HepG2 (cell line): ENCODE results near the gene DNAJC5. TPM values are rescaled to one million over a fixed set of nuclear protein-coding genes. Genes with fewer than 3 reads are reported as not detected.

Source experiments
- ELF3 ChIP-seq: IDR thresholded peaks from 2 replicates; pipeline ENCODE4 v1.6.1; 2016; ENCODE audit warnings: missing genetic modification reagents, missing compliant biosample characterization
- ISL2 ChIP-seq: sonication (generic); formaldehyde crosslinking; IDR thresholded peaks from 2 replicates; pipeline ENCODE4 v1.5.0; 2020; ENCODE audit warnings: missing genetic modification reagents
- KDM4B ChIP-seq: sonication (generic); formaldehyde crosslinking; IDR thresholded peaks from 2 replicates; pipeline ENCODE4 v1.4.0; 2020; ENCODE audit warnings: missing genetic modification reagents
- KDM5B ChIP-seq: sonication (generic); formaldehyde crosslinking; IDR thresholded peaks from 2 replicates; pipeline ENCODE4 v1.4.0; 2020; ENCODE audit warnings: missing genetic modification reagents, mild to moderate bottlenecking, borderline replicate concordance
- NCOA2 ChIP-seq: sonication (generic); formaldehyde crosslinking; IDR thresholded peaks from 2 replicates; pipeline ENCODE4 v1.8.0; 2022; ENCODE audit warnings: inconsistent platforms
- PCBP2 ChIP-seq: fragments of 200-400 bp; formaldehyde crosslinking; optimal IDR thresholded peaks from 2 replicates; pipeline ENCODE3; 2018; ENCODE audit warnings: low read length, low read depth; ENCODE audit not compliant: poor library complexity, severe bottlenecking
- POLR2G ChIP-seq: fragments of 200-400 bp; formaldehyde crosslinking; IDR thresholded peaks from 2 replicates; pipeline ENCODE4 v1.6.1; 2018; ENCODE audit warnings: mild to moderate bottlenecking, low read depth, low read length, moderate library complexity
- PRMT3 ChIP-seq: sonication (generic); formaldehyde crosslinking; IDR thresholded peaks from 2 replicates; pipeline ENCODE4 v1.8.1; 2022; ENCODE audit warnings: low read depth, mild to moderate bottlenecking, moderate library complexity, missing genetic modification reagents, borderline replicate concordance
- RXRB ChIP-seq: IDR thresholded peaks from 2 replicates; pipeline ENCODE4 v1.6.1; 2016; ENCODE audit warnings: borderline replicate concordance, missing genetic modification reagents, missing compliant biosample characterization
- SIX1 ChIP-seq: sonication (generic); formaldehyde crosslinking; IDR thresholded peaks from 2 replicates; pipeline ENCODE4 v1.4.0; 2020; ENCODE audit warnings: missing genetic modification reagents, borderline replicate concordance
- SIX4 ChIP-seq: sonication (generic); formaldehyde crosslinking; IDR thresholded peaks from 2 replicates; pipeline ENCODE4 v1.4.0; 2020; ENCODE audit warnings: missing genetic modification reagents
- SNAPC5 ChIP-seq: sonication (generic); formaldehyde crosslinking; IDR thresholded peaks from 2 replicates; pipeline ENCODE4 v1.8.1; 2023; ENCODE audit warnings: mild to moderate bottlenecking, missing genetic modification reagents, borderline replicate concordance
- TBL1XR1 ChIP-seq: fragments of 150-350 bp; IDR thresholded peaks from 2 replicates; pipeline ENCODE4 v1.6.1; 2014; ENCODE audit warnings: borderline replicate concordance, low read length; ENCODE audit not compliant: partially characterized antibody
- TEAD2 ChIP-seq: sonication (generic); formaldehyde crosslinking; IDR thresholded peaks from 2 replicates; pipeline ENCODE4 v1.9.0; 2021; ENCODE audit warnings: missing genetic modification reagents
- TFDP2 ChIP-seq: sonication (generic); formaldehyde crosslinking; IDR thresholded peaks from 2 replicates; pipeline ENCODE4 v1.4.0; 2020; ENCODE audit warnings: missing genetic modification reagents
- TOPORS ChIP-seq: sonication (generic); formaldehyde crosslinking; IDR thresholded peaks from 2 replicates; pipeline ENCODE4 v1.8.0; 2023; ENCODE audit warnings: mild to moderate bottlenecking, missing genetic modification reagents
- TRIM22 ChIP-seq: fragments of 450-650 bp; IDR thresholded peaks from 2 replicates; pipeline ENCODE4 v1.6.1; 2017
- ZFP1 ChIP-seq: IDR thresholded peaks from 2 replicates; pipeline ENCODE4 v1.6.1; 2016
- ZFP82 ChIP-seq: sonication (generic); formaldehyde crosslinking; IDR thresholded peaks from 2 replicates; pipeline ENCODE4 v1.5.1; 2020; ENCODE audit warnings: mild to moderate bottlenecking, missing genetic modification reagents, borderline replicate concordance
- ZNF124 ChIP-seq: sonication (generic); formaldehyde crosslinking; IDR thresholded peaks from 2 replicates; pipeline ENCODE4 v1.4.0; 2020; ENCODE audit warnings: missing genetic modification reagents
- ZNF335 ChIP-seq: sonication (generic); formaldehyde crosslinking; IDR thresholded peaks from 2 replicates; pipeline ENCODE4 v1.4.0; 2020; ENCODE audit warnings: missing genetic modification reagents
- ZNF468 ChIP-seq: sonication (generic); formaldehyde crosslinking; IDR thresholded peaks from 2 replicates; pipeline ENCODE4 v1.8.0; 2022; ENCODE audit warnings: mild to moderate bottlenecking, moderate library complexity, missing genetic modification reagents
- ZNF652 ChIP-seq: IDR thresholded peaks from 2 replicates; pipeline ENCODE4 v1.6.1; 2016; ENCODE audit warnings: low read depth, borderline replicate concordance
- ZNF746 ChIP-seq: sonication (generic); formaldehyde crosslinking; IDR thresholded peaks from 2 replicates; pipeline ENCODE4 v1.8.0; 2022; ENCODE audit warnings: mild to moderate bottlenecking, missing genetic modification reagents
- ZNF781 ChIP-seq: sonication (generic); formaldehyde crosslinking; IDR thresholded peaks from 2 replicates; pipeline ENCODE4 v1.5.1; 2020; ENCODE audit warnings: borderline replicate concordance, mild to moderate bottlenecking, missing genetic modification reagents; ENCODE audit errors: not compliant biosample characterization
- ZSCAN25 ChIP-seq: sonication (generic); formaldehyde crosslinking; IDR thresholded peaks from 2 replicates; pipeline ENCODE4 v1.8.0; 2022; ENCODE audit warnings: mild to moderate bottlenecking, missing genetic modification reagents
- ZSCAN29 ChIP-seq: sonication (generic); formaldehyde crosslinking; conservative IDR thresholded peaks from 2 replicates; pipeline ENCODE4 v1.4.0; 2020; ENCODE audit warnings: mild to moderate bottlenecking, missing genetic modification reagents
- polyA plus RNA-seq, 8 experiments: library from polyadenylated mRNA; depleted of rRNA in 3 of 8; stranded (reverse) in 7 of 8; unstranded in 1 of 8; fragments of >200 nt; fragmentation: Illumina TruSeq in 4 of 8; extraction: Trizol in 4 of 8; gene quantifications; 2 replicates each; pipeline versions ENCODE4 v1.2.1 to v1.2.3, GENCODE V29; 2011 to 2016; ENCODE audit warnings: low read depth in 4 of 8, missing spikeins in 1 of 8, mixed read lengths in 1 of 8; ENCODE audit not compliant: insufficient read depth in 1 of 8
- total RNA-seq, 5 experiments: library from RNA; depleted of rRNA; stranded (reverse); fragments of >200 nt; fragmentation: Illumina TruSeq; extraction: Trizol; gene quantifications; 2 replicates each; pipeline ENCODE4 v1.2.3, GENCODE V29; 2016; ENCODE audit warnings: low read depth in 1 of 5
- TF ChIP-seq, protein P1 (sequence below): sonication (generic); formaldehyde crosslinking; IDR thresholded peaks from 2 replicates; pipeline ENCODE4 v1.4.0; 2020; ENCODE audit warnings: low read depth, mild to moderate bottlenecking, missing genetic modification reagents

DNAJC5 gene
- total and polyA plus RNA-seq, 2 of the 13 experiments (the other 11 are each of a cell fraction or from before 2014, with no cell fraction given): 42.8 to 64.5 TPM

DNA sequence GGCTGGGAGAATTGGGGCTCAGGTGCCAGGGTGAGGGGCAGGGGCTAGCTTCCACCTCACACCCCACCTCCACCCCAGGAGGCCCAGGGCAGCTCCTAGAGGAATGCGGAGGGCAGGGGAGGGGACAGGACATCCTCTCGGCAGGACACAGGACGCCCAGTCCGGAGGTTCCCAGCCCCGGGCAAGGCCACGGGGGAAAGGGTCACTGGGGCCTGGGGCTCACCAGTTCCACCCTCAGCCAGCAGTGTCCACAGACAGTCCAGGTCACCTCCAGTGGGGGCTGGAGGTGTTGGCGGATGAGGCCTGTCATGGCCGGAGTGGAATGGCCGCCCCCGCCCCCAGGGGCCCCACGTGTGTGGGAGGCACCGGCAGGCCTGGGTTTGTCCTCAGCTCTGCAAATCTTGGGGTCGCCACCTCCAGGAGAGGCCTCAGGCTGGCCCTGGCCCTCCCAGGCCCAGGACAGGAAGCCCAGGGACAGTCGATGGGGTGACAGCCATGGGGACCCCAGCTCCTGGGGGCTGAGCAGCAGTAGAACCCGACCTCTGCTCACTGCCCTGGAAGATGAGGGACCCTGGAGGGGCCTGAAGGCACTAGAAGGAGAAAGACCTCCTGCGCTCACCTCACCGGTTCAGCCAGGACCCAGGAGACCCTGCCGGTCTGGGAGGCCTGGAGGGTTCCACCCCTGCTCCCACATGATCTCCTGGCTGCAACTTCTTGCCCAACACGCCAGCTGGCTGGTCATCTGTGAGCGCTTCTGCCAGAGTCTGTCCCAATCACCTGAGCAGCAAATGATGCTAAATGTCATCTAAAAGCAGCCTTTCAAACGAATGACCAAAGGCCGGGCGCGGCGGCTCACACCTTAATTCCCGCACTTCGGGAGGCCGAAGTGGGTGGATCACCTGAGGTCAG lies 46.7 kb upstream of the DNAJC5 start (continued):
- TF ChIP-seq SNAPC5 (CRISPR knock-in tag): 0 out of 2 replicates have a peak, but pooled peaks have one; percentile 43
- TF ChIP-seq RXRB (CRISPR knock-in tag): peak; percentile 62; the same call in 1 of the 2 replicates
- TF ChIP-seq ZNF652 (CRISPR knock-in tag): no peak
- TF ChIP-seq TBL1XR1: no peak
- no peak for TF ChIP-seq TRIM22
- 0 out of 2 replicates have a peak, but pooled peaks have one; percentile 15 for TF ChIP-seq ELF3 (CRISPR knock-in tag)
- TF ChIP-seq ZSCAN29 (CRISPR knock-in tag): 0 out of 2 replicates have a peak, but pooled peaks have one; percentile 7
- TF ChIP-seq PRMT3: no peak
- TF ChIP-seq ZNF781 (CRISPR knock-in tag): no peak
- TF ChIP-seq ZSCAN25 (CRISPR knock-in tag): no peak
- TF ChIP-seq PCBP2: no peak
- TF ChIP-seq ZNF335 (CRISPR knock-in tag): no peak
- TF ChIP-seq TFDP2 (CRISPR knock-in tag): 0 out of 2 replicates have a peak, but pooled peaks have one; percentile 14
- TF ChIP-seq ZNF746 (CRISPR knock-in tag): no peak
- 0 out of 2 replicates have a peak, but pooled peaks have one; percentile 23 for TF ChIP-seq ZNF124
- no peak for TF ChIP-seq KDM5B (CRISPR knock-in tag)
- TF ChIP-seq ZFP1 (CRISPR knock-in tag): no peak
- no peak for TF ChIP-seq ISL2
- TF ChIP-seq KDM4B (CRISPR knock-in tag): no peak
- no peak; the same call in 1 of the 2 replicates for TF ChIP-seq POLR2G
- TF ChIP-seq NCOA2 (CRISPR knock-in tag): no peak
- no peak for TF ChIP-seq SIX4 (CRISPR knock-in tag)
- no peak for TF ChIP-seq SIX1 (CRISPR knock-in tag)
- TF ChIP-seq ZNF468 (CRISPR knock-in tag): no peak
- TF ChIP-seq TOPORS (CRISPR knock-in tag): no peak
- TF ChIP-seq, protein P1, sequence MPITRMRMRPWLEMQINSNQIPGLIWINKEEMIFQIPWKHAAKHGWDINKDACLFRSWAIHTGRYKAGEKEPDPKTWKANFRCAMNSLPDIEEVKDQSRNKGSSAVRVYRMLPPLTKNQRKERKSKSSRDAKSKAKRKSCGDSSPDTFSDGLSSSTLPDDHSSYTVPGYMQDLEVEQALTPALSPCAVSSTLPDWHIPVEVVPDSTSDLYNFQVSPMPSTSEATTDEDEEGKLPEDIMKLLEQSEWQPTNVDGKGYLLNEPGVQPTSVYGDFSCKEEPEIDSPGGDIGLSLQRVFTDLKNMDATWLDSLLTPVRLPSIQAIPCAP (CRISPR knock-in tag): 0 out of 2 replicates have a peak, but pooled peaks have one; percentile 22
- TF ChIP-seq TEAD2 (CRISPR knock-in tag): no peak
- TF ChIP-seq ZFP82 (CRISPR knock-in tag): no peak
